BLaER1 treated with 17β-estradiol and CSF1 and Interleukin-3, amounts not matched to agents 10 nM and 100 nM (cell line): ENCODE measurements around the gene FERD3L.

ENCODE experiments used
- H3K27ac ChIP-seq, 11 experiments: shearing (Covaris generic); formaldehyde crosslinking; 2 replicates each; pipeline ENCODE4 v1.8.1; 2022
- H3K27me3 ChIP-seq, 11 experiments: shearing (Covaris generic); formaldehyde crosslinking; 2 replicates each; pipeline ENCODE4 v1.8.1; 2022
- H3K36me3 ChIP-seq, 11 experiments: shearing (Covaris generic); formaldehyde crosslinking; 2 replicates each; pipeline ENCODE4 v1.8.1; 2022
- H3K4me1 ChIP-seq, 10 experiments: shearing (Covaris generic); formaldehyde crosslinking; 2 replicates each; pipeline ENCODE4 v1.8.1; 2022
- H3K4me2 ChIP-seq, 11 experiments: shearing (Covaris generic); formaldehyde crosslinking; 2 replicates each; pipeline ENCODE4 v1.8.1; 2022
- H3K4me3 ChIP-seq, 10 experiments: shearing (Covaris generic); formaldehyde crosslinking; 2 replicates each; pipeline ENCODE4 v1.8.1; 2022
- H3K9ac ChIP-seq, 11 experiments: shearing (Covaris generic); formaldehyde crosslinking; 2 replicates each; pipeline ENCODE4 v1.8.1; 2022
- H3K9me3 ChIP-seq, 11 experiments: shearing (Covaris generic); formaldehyde crosslinking; replicated peaks in 1 of 11; 2 replicates each; pipeline ENCODE4 v1.8.1; 2022
- H4K20me1 ChIP-seq, 11 experiments: shearing (Covaris generic); formaldehyde crosslinking; 2 replicates each; pipeline ENCODE4 v1.8.1; 2022
- Cebpa-rat ChIP-seq, 11 experiments: shearing (Covaris generic); IDR thresholded peaks; 2 replicates each; pipeline ENCODE4 v1.8.1; 2022

The FERD3L gene

GRCh38 chr7:19118636-19119371, 26.4 kb downstream of the FERD3L start:
- Histone ChIP-seq H3K36me3 (no peaks in the 10 kb centered on the region), H3K27ac (no peak overlapping the region), H3K4me2 (peak overlapping the region in 2 of 11 experiments; percentile 49 to 65; a peak in 4 of 22 replicates), H3K4me1 (peaks cover 5 to 20% (median 11%) of the 10 kb centered on the region in 10 experiments; a peak in 13 of 20 replicates), H3K9me3 (peaks cover 0 to 15% (median 11%) of the 10 kb centered on the region in 11 experiments; a peak in 15 of 22 replicates), H3K27me3 (peaks cover 82 to 87% (median 82%) of the 10 kb centered on the region in 11 experiments), H4K20me1 (peaks cover 0 to 71% (median 38%) of the 10 kb centered on the region in 11 experiments; a peak in 18 of 22 replicates), H3K4me3 (peak overlapping the region in 1 of 10 experiments; percentile 12; a peak in 1 of 20 replicates), H3K9ac (no peak overlapping the region)
- no peak for TF ChIP-seq Cebpa-rat (IDR thresholded peaks at IDR 0.05)

GRCh38 chr7:19117870-19118608, 27.2 kb downstream of the FERD3L start:
- H3K36me3 ChIP-seq = no peaks in the 10 kb centered on the region
- peaks cover 89 to 95% (median 90%) of the 10 kb centered on the region in 11 experiments for H3K27me3 ChIP-seq
- no peak overlapping the region for H3K9ac ChIP-seq
- peaks cover 5 to 20% (median 11%) of the 10 kb centered on the region in 10 experiments; a peak in 13 of 20 replicates for H3K4me1 ChIP-seq
- peak overlapping the region in 7 of 11 experiments; percentile 18 to 86 (median 62); a peak in 11 of 22 replicates for H3K4me2 ChIP-seq
- no peak overlapping the region for H3K27ac ChIP-seq
- no peak for TF ChIP-seq Cebpa-rat (IDR thresholded peaks at IDR 0.05)
- peaks cover 0 to 15% (median 11%) of the 10 kb centered on the region in 11 experiments; a peak in 15 of 22 replicates for H3K9me3 ChIP-seq
- H3K4me3 ChIP-seq = peak overlapping the region in 5 of 10 experiments; percentile 35 to 54 (median 47); a peak in 9 of 20 replicates
- peaks cover 0 to 79% (median 40%) of the 10 kb centered on the region in 11 experiments; a peak in 18 of 22 replicates for H4K20me1 ChIP-seq

- peaks cover 97 to 98% (median 97%) of the 10 kb centered on the region in 11 experiments for H3K27me3 ChIP-seq
- H3K9me3 ChIP-seq = peaks cover 0 to 19% (median 11%) of the 10 kb centered on the region in 11 experiments; a peak in 15 of 22 replicates
- H3K4me2 ChIP-seq = peak within 1 kb of the TSS; percentile 36 to 86 (median 57)
- no peak within 1 kb of the TSS for H3K9ac ChIP-seq
- no peak within 1 kb of the TSS for H3K27ac ChIP-seq
- peak within 1 kb of the TSS in 9 of 10 experiments; percentile 34 to 61 (median 42); a peak in 17 of 20 replicates for H3K4me3 ChIP-seq
- H3K4me1 ChIP-seq = peaks cover 5 to 25% (median 11%) of the 10 kb centered on the region in 10 experiments; a peak in 13 of 20 replicates
- TF ChIP-seq Cebpa-rat (IDR thresholded peaks at IDR 0.05) = no peak
- H4K20me1 ChIP-seq = peaks cover 0 to 87% (median 46%) of the 10 kb centered on the region in 11 experiments; a peak in 18 of 22 replicates
- no peaks in the 10 kb centered on the region for H3K36me3 ChIP-seq
These were observed 27.9 kb downstream of the FERD3L start, which contains the start of gene TWIST1 for GRCh38 chr7:19117091-19117869. TWIST1 (minus strand) TSS chr7:19117636; CDS start chr7:19117321, 315 bp downstream.

GRCh38 chr7:19116121-19117090, 28.8 kb downstream of the FERD3L start:
- H3K27ac ChIP-seq = no peak overlapping the region
- TF ChIP-seq Cebpa-rat (IDR thresholded peaks at IDR 0.05) = no peak
- peaks cover 0 to 21% (median 11%) of the 10 kb centered on the region in 11 experiments; a peak in 15 of 22 replicates for H3K9me3 ChIP-seq
- H3K4me2 ChIP-seq = peak overlapping the region; percentile 36 to 86 (median 57)
- H3K4me3 ChIP-seq = peak overlapping the region in 9 of 10 experiments; percentile 17 to 61 (median 42); a peak in 18 of 20 replicates
- H3K9ac ChIP-seq = no peak overlapping the region
- H3K4me1 ChIP-seq = peaks cover 5 to 25% (median 11%) of the 10 kb centered on the region in 10 experiments; a peak in 13 of 20 replicates
- peaks cover 0 to 92% (median 55%) of the 10 kb centered on the region in 11 experiments; a peak in 18 of 22 replicates for H4K20me1 ChIP-seq
- peaks cover 100% of the 10 kb centered on the region in 11 experiments for H3K27me3 ChIP-seq
- H3K36me3 ChIP-seq = no peaks in the 10 kb centered on the region

GRCh38 chr7:19114551-19114855, 30.7 kb downstream of the FERD3L start:
- Histone ChIP-seq H3K4me3 (no peak overlapping the region), H3K4me1 (peaks cover 5 to 25% (median 11%) of the 10 kb centered on the region in 10 experiments; a peak in 13 of 20 replicates), H3K36me3 (no peaks in the 10 kb centered on the region), H4K20me1 (peaks cover 0 to 92% (median 52%) of the 10 kb centered on the region in 11 experiments; a peak in 18 of 22 replicates), H3K27me3 (peaks cover 100% of the 10 kb centered on the region in 11 experiments), H3K9ac (no peak overlapping the region), H3K4me2 (no peak overlapping the region), H3K9me3 (peaks cover 0 to 21% (median 11%) of the 10 kb centered on the region in 11 experiments; a peak in 15 of 22 replicates), H3K27ac (no peak overlapping the region)
- no peak for TF ChIP-seq Cebpa-rat (IDR thresholded peaks at IDR 0.05)

DNA sequence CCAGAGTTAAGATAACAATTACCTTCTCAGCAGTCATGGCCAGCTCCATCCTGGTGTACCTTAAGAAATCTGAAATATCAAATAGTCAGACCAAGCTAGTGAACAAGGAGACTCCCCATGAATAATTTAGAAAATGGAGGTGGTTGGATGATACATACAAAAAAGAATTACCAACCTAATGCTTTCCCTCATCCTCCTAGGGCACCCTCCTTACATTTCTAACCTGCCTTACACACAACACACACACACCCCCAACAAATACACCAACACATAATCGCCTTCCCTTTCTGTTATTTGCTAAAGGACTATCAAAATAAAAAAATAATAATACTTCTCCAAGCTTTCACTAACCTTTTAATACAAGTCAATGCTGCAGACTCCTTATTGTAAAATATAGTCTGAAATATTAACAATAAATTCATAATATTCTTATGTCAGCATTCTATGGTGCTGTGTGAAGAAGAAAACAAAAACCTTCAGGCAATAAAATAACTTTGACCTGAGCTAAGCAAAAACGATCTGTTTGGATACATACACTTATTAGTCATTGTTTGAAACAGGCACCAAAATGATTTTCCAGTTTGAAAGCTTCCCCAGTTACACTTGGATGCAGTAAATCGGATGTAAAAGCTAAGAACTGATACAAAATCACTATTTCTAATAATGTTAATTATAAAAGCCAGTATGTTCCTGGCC, 31.2 kb downstream of the FERD3L start:
- H3K27me3 ChIP-seq = peaks cover 100% of the 10 kb centered on the region in 11 experiments
- no peak overlapping the region for H3K4me2 ChIP-seq
- H3K36me3 ChIP-seq = no peaks in the 10 kb centered on the region
- peaks cover 0 to 92% (median 47%) of the 10 kb centered on the region in 11 experiments; a peak in 18 of 22 replicates for H4K20me1 ChIP-seq
- no peak overlapping the region for H3K4me3 ChIP-seq
- H3K27ac ChIP-seq = no peak overlapping the region
- H3K4me1 ChIP-seq = peaks cover 5 to 23% (median 11%) of the 10 kb centered on the region in 10 experiments; a peak in 13 of 20 replicates
- no peak for TF ChIP-seq Cebpa-rat (IDR thresholded peaks at IDR 0.05)
- H3K9ac ChIP-seq = no peak overlapping the region
- H3K9me3 ChIP-seq = peaks cover 0 to 21% (median 11%) of the 10 kb centered on the region in 11 experiments; a peak in 15 of 22 replicates

- H3K27me3 ChIP-seq = peaks cover 100% of the 10 kb centered on the region in 11 experiments
- no peak overlapping the region for H3K27ac ChIP-seq
- no peaks in the 10 kb centered on the region for H3K36me3 ChIP-seq
- no peak overlapping the region for H3K4me2 ChIP-seq
- no peak for TF ChIP-seq Cebpa-rat (IDR thresholded peaks at IDR 0.05)
- peaks cover 0 to 93% (median 46%) of the 10 kb centered on the region in 11 experiments; a peak in 18 of 22 replicates for H4K20me1 ChIP-seq
- H3K9me3 ChIP-seq = peaks cover 0 to 25% (median 11%) of the 10 kb centered on the region in 11 experiments; a peak in 15 of 22 replicates
- peaks cover 5 to 20% (median 10%) of the 10 kb centered on the region in 10 experiments; a peak in 13 of 20 replicates for H3K4me1 ChIP-seq
- no peak overlapping the region for H3K4me3 ChIP-seq
- H3K9ac ChIP-seq = no peak overlapping the region
These were observed 32.2 kb downstream of the FERD3L start for GRCh38 chr7:19113002-19113350.
